A549 treated with CORT108297 at 1 μM for 4 hours (cell line): Measurements from ENCODE around the gene GDF15. TPM values are rescaled to one million over a fixed set of nuclear protein-coding genes. Genes with fewer than 3 reads are reported as not detected.

ENCODE experiments used
- total RNA-seq: library from RNA; stranded (reverse); fragments of 200-300 nt; extraction: Qiagen RNA extraction; gene quantifications from 5 replicates; pipeline ENCODE4 v1.2.3, GENCODE V29; 2022

The GDF15 gene, protein sequence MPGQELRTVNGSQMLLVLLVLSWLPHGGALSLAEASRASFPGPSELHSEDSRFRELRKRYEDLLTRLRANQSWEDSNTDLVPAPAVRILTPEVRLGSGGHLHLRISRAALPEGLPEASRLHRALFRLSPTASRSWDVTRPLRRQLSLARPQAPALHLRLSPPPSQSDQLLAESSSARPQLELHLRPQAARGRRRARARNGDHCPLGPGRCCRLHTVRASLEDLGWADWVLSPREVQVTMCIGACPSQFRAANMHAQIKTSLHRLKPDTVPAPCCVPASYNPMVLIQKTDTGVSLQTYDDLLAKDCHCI
- 26.2 to 63.2 TPM (median 48.3 TPM) in 5 replicates for total RNA-seq

DNA sequence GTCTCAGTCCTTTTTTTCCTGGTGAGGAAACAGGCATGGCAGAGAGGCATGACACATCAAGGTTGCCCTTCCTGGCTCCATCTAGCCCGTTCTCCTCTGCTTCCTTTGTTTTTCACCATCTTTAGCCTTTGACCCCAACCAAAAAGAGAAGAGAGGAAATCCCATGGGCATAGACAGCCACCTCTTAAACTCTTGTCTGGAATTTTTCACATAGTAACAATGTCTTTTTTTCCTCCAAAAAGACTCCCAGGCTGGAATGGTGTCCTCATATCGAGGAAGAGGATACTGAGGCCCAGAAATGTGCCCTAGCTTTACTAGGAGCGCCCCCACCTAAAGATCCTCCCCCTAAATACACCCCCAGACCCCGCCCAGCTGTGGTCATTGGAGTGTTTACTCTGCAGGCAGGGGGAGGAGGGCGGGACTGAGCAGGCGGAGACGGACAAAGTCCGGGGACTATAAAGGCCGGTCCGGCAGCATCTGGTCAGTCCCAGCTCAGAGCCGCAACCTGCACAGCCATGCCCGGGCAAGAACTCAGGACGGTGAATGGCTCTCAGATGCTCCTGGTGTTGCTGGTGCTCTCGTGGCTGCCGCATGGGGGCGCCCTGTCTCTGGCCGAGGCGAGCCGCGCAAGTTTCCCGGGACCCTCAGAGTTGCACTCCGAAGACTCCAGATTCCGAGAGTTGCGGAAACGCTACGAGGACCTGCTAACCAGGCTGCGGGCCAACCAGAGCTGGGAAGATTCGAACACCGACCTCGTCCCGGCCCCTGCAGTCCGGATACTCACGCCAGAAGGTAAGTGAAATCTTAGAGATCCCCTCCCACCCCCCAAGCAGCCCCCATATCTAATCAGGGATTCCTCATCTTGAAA lies at the start of gene GDF15:
TSS of gene GDF15 (plus strand) at position 484 of the 868 bp plus-strand sequence. CDS start at position 516, 32 bp downstream.

DNA sequence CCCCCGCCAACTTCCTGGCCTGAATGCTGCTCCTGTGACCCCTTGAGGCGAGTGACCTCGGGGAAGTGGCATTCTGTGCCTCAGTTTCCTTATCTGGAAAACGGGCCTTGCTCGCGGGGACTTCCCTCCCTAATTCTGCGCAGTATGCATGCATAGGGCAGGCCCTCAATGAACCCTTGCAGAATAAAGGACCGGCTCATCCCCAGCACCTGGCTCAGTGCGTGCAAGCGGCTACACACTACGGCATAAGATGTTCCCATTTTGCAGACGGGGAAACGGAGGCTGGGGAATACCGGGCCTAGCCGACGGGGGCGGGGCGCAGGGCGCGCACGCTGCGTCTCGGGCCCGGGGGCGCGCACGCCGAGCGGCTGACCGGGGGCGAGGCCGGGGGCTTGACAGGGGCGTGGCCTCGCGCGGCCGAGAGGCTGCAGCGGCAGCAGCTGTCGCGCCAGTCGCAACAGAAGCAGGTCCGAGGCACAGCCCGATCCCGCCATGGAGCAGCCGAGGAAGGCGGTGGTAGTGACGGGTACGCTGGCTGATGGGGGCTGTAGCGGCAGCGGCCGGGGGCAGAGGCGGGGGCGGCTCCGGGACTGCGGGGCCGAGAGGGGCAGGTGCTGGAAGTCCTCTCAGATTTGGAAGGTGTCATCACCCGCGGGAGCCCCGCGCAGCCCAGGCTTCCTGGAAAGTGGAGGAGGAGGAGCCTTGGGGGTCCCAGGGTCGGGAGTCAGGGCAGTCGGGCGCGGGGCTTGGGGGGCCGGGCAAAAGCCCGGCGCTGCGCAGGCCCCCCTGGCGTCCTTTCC lies 45.6 kb upstream of the GDF15 start, which contains the start of gene PGPEP1:
TSS of gene PGPEP1 (plus strand) at position 409 of the 800 bp plus-strand sequence. CDS start at position 493, 84 bp downstream.

DNA sequence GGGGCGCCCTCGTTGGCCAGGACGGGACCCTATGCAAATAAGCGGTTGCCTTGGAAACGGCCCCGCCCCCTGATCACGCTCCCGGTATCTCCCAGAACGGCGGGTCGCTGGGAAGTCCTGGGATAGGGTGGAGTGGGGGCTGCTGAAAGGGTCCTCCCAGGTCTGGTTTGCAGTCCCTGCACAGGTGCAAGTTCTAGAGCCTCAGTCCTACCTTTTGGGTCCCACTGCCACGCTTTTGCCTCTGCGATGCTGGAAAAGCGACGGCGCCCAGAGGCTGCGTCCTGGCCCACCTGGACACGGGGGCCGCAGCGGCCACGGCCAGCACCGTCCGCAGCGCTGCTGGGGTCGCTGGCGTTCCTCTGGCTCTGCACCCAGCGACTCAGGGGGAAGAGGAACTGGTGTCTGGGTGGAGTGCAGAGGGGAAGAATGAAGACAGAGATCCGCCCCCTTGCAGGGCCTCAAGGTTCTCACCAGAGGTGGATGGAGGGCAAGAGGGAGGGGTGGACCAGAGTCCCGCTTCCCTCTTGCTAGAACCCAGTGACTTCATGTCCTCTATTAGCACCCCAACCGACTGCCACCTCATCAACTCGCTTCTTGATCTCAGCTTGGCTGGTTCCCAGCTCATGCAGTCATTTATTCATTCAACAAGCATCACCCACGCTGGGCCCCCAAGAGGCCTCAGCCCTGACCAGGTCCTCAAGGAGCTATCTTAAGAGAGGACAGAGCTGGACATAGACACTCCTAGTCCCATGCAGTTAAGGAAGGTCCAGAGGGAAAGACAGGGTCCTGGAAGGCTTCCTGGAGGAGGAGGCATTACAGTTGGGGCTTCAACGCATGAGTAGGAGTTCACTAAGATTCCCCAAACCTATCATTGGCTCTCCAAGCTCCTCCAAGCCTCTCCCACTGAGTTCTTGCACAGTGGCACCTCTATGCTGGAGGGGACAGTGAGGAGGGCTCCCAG lies 11.6 kb downstream of the GDF15 start, which contains the start of gene LRRC25:
TSS of gene LRRC25 (minus strand) at position 381 of the 961 bp plus-strand sequence. CDS start 659 bp downstream, outside the sequence.

DNA sequence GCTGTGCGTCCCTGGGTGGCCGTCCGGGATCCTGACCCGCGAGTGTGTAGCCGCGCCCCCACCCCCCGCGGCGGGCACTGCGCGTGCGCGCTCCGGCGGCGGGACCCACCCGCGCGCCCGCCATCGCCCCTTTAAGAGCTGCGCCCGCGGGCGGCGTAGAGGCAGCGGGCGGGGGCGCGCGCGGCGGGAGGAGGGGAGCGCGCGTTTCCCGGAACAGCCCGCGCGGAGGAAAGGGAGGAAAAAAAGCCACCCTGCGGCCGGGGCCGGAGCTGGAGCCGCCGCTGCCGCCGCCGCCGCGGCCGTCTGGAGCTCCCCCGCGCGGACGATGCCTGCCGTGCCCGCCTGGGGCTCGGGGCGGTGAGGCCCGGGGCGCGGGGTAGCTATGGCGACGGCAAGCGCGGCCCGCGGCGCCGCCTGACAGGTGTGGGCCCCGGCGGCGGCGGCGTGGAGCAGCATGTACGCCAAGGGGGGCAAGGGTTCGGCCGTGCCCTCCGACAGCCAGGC lies 33.3 kb downstream of the GDF15 start, which contains the start of gene SSBP4:
TSS of gene SSBP4 (plus strand) at position 204 of the 504 bp plus-strand sequence. CDS start at position 455, 251 bp downstream.

DNA sequence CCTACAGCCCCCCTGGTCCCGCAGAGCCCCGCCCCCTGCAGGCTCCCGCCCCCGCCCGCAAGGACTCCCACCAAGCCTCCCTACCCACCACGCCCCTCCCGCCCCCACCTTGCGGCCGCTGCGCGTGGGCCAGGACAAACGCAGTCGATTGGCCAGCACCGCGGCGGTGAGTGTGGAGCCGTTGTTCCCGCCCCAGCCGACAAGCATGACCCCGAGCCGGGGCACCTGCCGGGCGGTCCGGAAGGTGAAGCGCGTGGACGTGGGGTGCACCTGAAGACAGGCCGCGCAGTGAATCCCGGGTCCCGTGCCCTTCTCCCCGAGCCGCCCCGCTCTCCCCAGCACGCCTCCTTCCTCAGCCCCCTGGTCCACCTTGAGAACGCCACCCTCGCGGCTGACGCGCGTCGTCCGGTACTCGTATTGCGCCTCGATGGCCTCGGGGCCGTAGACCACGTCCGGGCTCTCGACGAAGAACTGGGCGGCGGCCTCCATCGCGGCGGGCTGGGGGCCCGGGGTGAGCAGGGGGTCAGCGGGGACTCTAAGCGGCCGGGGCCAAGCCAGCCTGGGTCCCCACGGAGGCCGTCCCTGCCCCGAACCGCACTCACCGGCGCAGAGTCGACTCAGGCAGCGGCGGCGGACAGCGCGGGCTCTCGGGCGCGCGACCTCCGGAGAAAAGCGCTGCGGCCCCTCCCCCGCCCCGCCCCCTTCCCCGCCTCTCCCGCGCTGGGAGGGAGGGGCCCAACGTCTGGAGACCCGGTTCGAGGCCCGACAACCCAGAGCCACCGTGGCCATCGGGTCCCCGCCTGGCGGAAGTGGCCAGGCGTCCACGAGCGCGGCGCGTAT lies 51.8 kb downstream of the GDF15 start, which contains the start of gene ISYNA1:
TSS of gene ISYNA1 (minus strand) at position 643 of the 840 bp plus-strand sequence. CDS start at position 489, 154 bp downstream.

Other genes starting within 250 kb of the GDF15 start
- 2.1 to 11.0 TPM (median 10.3 TPM) in 5 replicates for gene PIK3R2, start 233.0 kb upstream of the GDF15 start, total RNA-seq
- 12.6 to 24.1 TPM (median 14.9 TPM) in 5 replicates for gene IFI30, start 212.3 kb upstream of the GDF15 start, total RNA-seq
- gene MPV17L2, start 192.9 kb upstream of the GDF15 start, total RNA-seq, result 9.1 to 13.1 TPM (median 11.6 TPM) in 5 replicates
- gene RAB3A, start 182.1 kb upstream of the GDF15 start, total RNA-seq, result 0.49 to 1.1 TPM (median 0.85 TPM) in 5 replicates
- gene PDE4C, start 159.7 kb upstream of the GDF15 start, total RNA-seq, result 0.12 to 0.15 TPM (median 0.13 TPM) in 4 of 5 replicates, not detected in the other
- gene IQCN, start 111.7 kb upstream of the GDF15 start, total RNA-seq, result 0.48 to 0.68 TPM (median 0.50 TPM) in 5 replicates
- gene JUND, start 104.5 kb upstream of the GDF15 start, total RNA-seq, result 25.7 to 58.5 TPM (median 52.9 TPM) in 5 replicates
- 199 to 254 TPM (median 241 TPM) in 5 replicates for gene LSM4, start 63.1 kb upstream of the GDF15 start, total RNA-seq
- 2.1 to 3.4 TPM (median 3.0 TPM) in 5 replicates for gene PGPEP1, start 45.6 kb upstream of the GDF15 start, total RNA-seq
- gene LRRC25, start 11.5 kb downstream of the GDF15 start, total RNA-seq, result not detected in 5 replicates
- gene SSBP4, start 33.2 kb downstream of the GDF15 start, total RNA-seq, result 40.6 to 63.0 TPM (median 53.8 TPM) in 5 replicates
- 25.9 to 47.4 TPM (median 43.7 TPM) in 5 replicates for gene ISYNA1, start 52.0 kb downstream of the GDF15 start, total RNA-seq
- gene ELL, start 135.9 kb downstream of the GDF15 start, total RNA-seq, result 3.5 to 5.9 TPM (median 5.1 TPM) in 5 replicates
- 116 to 162 TPM (median 158 TPM) in 5 replicates for gene FKBP8, start 157.4 kb downstream of the GDF15 start, total RNA-seq
- 84.8 to 109 TPM (median 104 TPM) in 5 replicates for gene KXD1, start 171.7 kb downstream of the GDF15 start, total RNA-seq
- 1,020 to 1,245 TPM (median 1,197 TPM) in 5 replicates for gene UBA52, start 185.7 kb downstream of the GDF15 start, total RNA-seq
- gene REX1BD, start 202.6 kb downstream of the GDF15 start, total RNA-seq, result 36.5 to 63.0 TPM (median 58.2 TPM) in 5 replicates
- 2.5 to 6.0 TPM (median 4.5 TPM) in 5 replicates for gene CRLF1, start 220.6 kb downstream of the GDF15 start, total RNA-seq
- gene TMEM59L, start 226.7 kb downstream of the GDF15 start, total RNA-seq, result 3.9 to 6.7 TPM (median 5.9 TPM) in 5 replicates